GM12878 (cell line): ENCODE measurements around the gene LARP4. TPM values are rescaled to one million over a fixed set of nuclear protein-coding genes. Genes with fewer than 3 reads are reported as not detected.
A peak's percentile ranks its signal among the peaks of the same experiment; 100 is the strongest.

ENCODE experiments used
- ATAC-seq: fragments of 200-7000 bp; cut with Tn5 transposase; 3 replicates; pipeline ENCODE4 v1.9.1; 2020; ENCODE audit warnings: mild to moderate bottlenecking, moderate library complexity
- Bru-seq: library from RNA; stranded (reverse); fragments of 400-500 nt; gene quantifications from one replicate; lab custom pipeline; 2021; lab: Mats Ljungman, UMichigan
- BruChase-seq, 2 experiments: library from RNA; stranded (reverse); fragments of 400-500 nt; gene quantifications; one replicate each; lab custom pipeline; 2021; lab: Mats Ljungman, UMichigan
- BruUV-seq: library from RNA; stranded (reverse); fragments of 400-500 nt; replicated peaks from 2 replicates; lab custom pipeline; 2021; lab: Mats Ljungman, UMichigan
- CTCF ChIA-PET: fragments of 300-600 bp; sonication (Branson Sonifier 250); formaldehyde crosslinking; extraction: SDS; loops from one replicate; lab custom pipeline; 2021; ENCODE audit warnings: inconsistent platforms; lab: Yijun Ruan, JAX
- POLR2A ChIA-PET: fragments of 350-600 bp; formaldehyde crosslinking; extraction: SDS; loops from one replicate; lab custom pipeline; 2021; ENCODE audit warnings: inconsistent platforms; lab: Charles Lee
- RAD21 ChIA-PET: fragments of 300-600 bp; sonication (Branson Sonifier 250); formaldehyde crosslinking; loops from one replicate; lab custom pipeline; 2023; ENCODE audit warnings: antibody characterized with exemption; ENCODE audit not compliant: unreplicated experiment; lab: Charles Lee
- SMC1A ChIA-PET: fragments of 300-600 bp; sonication (Branson Sonifier 250); formaldehyde crosslinking; loops from one replicate; lab custom pipeline; 2023; ENCODE audit not compliant: unreplicated experiment, uncharacterized antibody; lab: Charles Lee
- DNase-seq: peaks from one replicate; pipeline ENCODE4 v3.0.0-alpha.2; 2011; ENCODE audit warnings: low read depth, low spot score
- FAIRE-seq: peaks from 3 replicates; lab custom pipeline; 2011; peaks lifted over from hg19 to GRCh38; lab: Jason Lieb, UNC
- H2AFZ ChIP-seq: 2 replicates; pipeline ENCODE4 v1.6.0; 2011; ENCODE audit warnings: low read depth, low read length, control low read depth; ENCODE audit not compliant: control insufficient read depth
- H3K27ac ChIP-seq: 2 replicates; pipeline ENCODE4 v1.5.1; 2011; ENCODE audit warnings: control low read depth; ENCODE audit not compliant: control insufficient read depth, insufficient read depth
- H3K27me3 ChIP-seq, 2 experiments: replicated peaks in 1 of 2; 2 replicates each; pipeline versions ENCODE4 v1.6.0 to v1.6.1; 2011; ENCODE audit warnings: low read length in 1 of 2; ENCODE audit not compliant: control insufficient read depth in 2 of 2, insufficient read depth in 2 of 2
- H3K36me3 ChIP-seq, 2 experiments: 2 replicates each; pipeline ENCODE4 v1.5.1; 2011; ENCODE audit warnings: low read length in 1 of 2; ENCODE audit not compliant: control insufficient read depth in 2 of 2, insufficient read depth in 2 of 2
- H3K4me1 ChIP-seq: 2 replicates; pipeline ENCODE4 v1.6.1; 2011; ENCODE audit warnings: mild to moderate bottlenecking, low read length, moderate library complexity, mixed read lengths; ENCODE audit not compliant: control insufficient read depth, insufficient read depth
- H3K4me2 ChIP-seq: 2 replicates; pipeline ENCODE4 v1.6.0; 2011; ENCODE audit warnings: control low read depth; ENCODE audit not compliant: control insufficient read depth, insufficient read depth
- H3K4me3 ChIP-seq: fragments of 200-600 bp; sonication (generic); 2 replicates; pipeline ENCODE4 v1.5.1; 2016
- H3K79me2 ChIP-seq: 2 replicates; pipeline ENCODE4 v1.6.0; 2011; ENCODE audit warnings: low read length; ENCODE audit not compliant: control insufficient read depth, insufficient read depth
- H3K9ac ChIP-seq: 2 replicates; pipeline ENCODE4 v1.8.0; 2011; ENCODE audit warnings: low read length, control low read depth, mixed read lengths; ENCODE audit not compliant: control insufficient read depth, insufficient read depth
- H3K9me3 ChIP-seq: replicated peaks from 3 replicates; pipeline ENCODE4 v1.5.1; 2011; ENCODE audit warnings: mild to moderate bottlenecking, low read length; ENCODE audit not compliant: control insufficient read depth, insufficient read depth
- H4K20me1 ChIP-seq: 2 replicates; pipeline ENCODE4 v1.6.0; 2011; ENCODE audit not compliant: control insufficient read depth, insufficient read depth
- ATF7 ChIP-seq: fragments of 450-650 bp; IDR thresholded peaks from 2 replicates; pipeline ENCODE4 v1.6.1; 2016; ENCODE audit warnings: low read depth, mild to moderate bottlenecking
- CBX5 ChIP-seq: sonication (generic); IDR thresholded peaks from 2 replicates; pipeline ENCODE4 v1.6.1; 2016; ENCODE audit warnings: low read depth, moderate library complexity, mild to moderate bottlenecking, inconsistent platforms
- DPF2 ChIP-seq: fragments of 450-650 bp; IDR thresholded peaks from 2 replicates; pipeline ENCODE4 v1.6.1; 2017; ENCODE audit warnings: mild to moderate bottlenecking
- JUNB ChIP-seq: IDR thresholded peaks from 2 replicates; pipeline ENCODE4 v1.6.1; 2016; ENCODE audit warnings: antibody characterized with exemption, mild to moderate bottlenecking
- KLF5 ChIP-seq: fragments of 450-650 bp; IDR thresholded peaks from 2 replicates; pipeline ENCODE4 v1.6.1; 2014; ENCODE audit warnings: mild to moderate bottlenecking; ENCODE audit not compliant: partially characterized antibody
- MAX ChIP-seq: IDR thresholded peaks from 2 replicates; pipeline ENCODE4 v1.6.1; 2012; ENCODE audit warnings: low read depth, low read length, improper control_type of control experiment
- NKRF ChIP-seq: fragments of 450-650 bp; conservative IDR thresholded peaks from 2 replicates; pipeline ENCODE4 v1.6.1; 2017; ENCODE audit warnings: mild to moderate bottlenecking, moderate library complexity
- NR2C1 ChIP-seq: fragments of 450-650 bp; IDR thresholded peaks from 2 replicates; pipeline ENCODE4 v1.6.1; 2017; ENCODE audit warnings: antibody characterized with exemption, mild to moderate bottlenecking, moderate library complexity
- ZBTB40 ChIP-seq: fragments of 450-650 bp; IDR thresholded peaks from 2 replicates; pipeline ENCODE4 v1.6.1; 2016; ENCODE audit warnings: mild to moderate bottlenecking, moderate library complexity, borderline replicate concordance
- ZNF207 ChIP-seq: fragments of 450-650 bp; IDR thresholded peaks from 2 replicates; pipeline ENCODE4 v1.6.1; 2014; ENCODE audit warnings: antibody characterized with exemption, mild to moderate bottlenecking, borderline replicate concordance
- ZNF384 ChIP-seq: IDR thresholded peaks from 2 replicates; pipeline ENCODE4 v1.6.1; 2012; ENCODE audit warnings: low read depth, mild to moderate bottlenecking, low read length, improper control_type of control experiment, borderline replicate concordance
- WGBS: methylation state at CpG from one replicate; pipeline ENCODE4 v1.1.6; 2016; ENCODE audit warnings: low lambda C conversion rate; ENCODE audit not compliant: insufficient replicate concordance, insufficient coverage; ENCODE audit errors: missing lambda C conversion rate; 5-methylcytosine and 5-hydroxymethylcytosine counted together
- in situ Hi-C: fragments of 300-500 bp; cut with MboI; formaldehyde crosslinking; loops from 9 replicates; pipeline ENCODE4 v1.14.3; 2018; ENCODE audit warnings: mixed read lengths
- intact Hi-C: fragments of 100-400 bp; cut with micrococcal nuclease; formaldehyde crosslinking; loops from one replicate; pipeline ENCODE4 v1.14.2; 2022; ENCODE audit not compliant: unreplicated experiment
- long read RNA-seq, 2 experiments: library from polyadenylated mRNA; unstranded; transcript quantifications; one replicate each; pipeline ENCODE4 v2.0.0, GENCODE V29; 2019 to 2020
- polyA minus RNA-seq, 3 experiments: library from RNA; depleted of rRNA, polyadenylated mRNA; stranded (reverse); fragments of >200 nt; gene quantifications; 2 replicates each; pipeline ENCODE4 v1.2.3, GENCODE V29; 2011
- polyA plus RNA-seq, 11 experiments: library from polyadenylated mRNA; depleted of rRNA in 4 of 11; unstranded in 6 of 11; stranded (reverse) in 5 of 11; fragments of >200 nt; fragmentation: Nextera tagmentation in 4 of 11; fragmentation: Illumina TruSeq in 1 of 11; extraction: Ambion mirVana in 4 of 11; extraction: Trizol in 1 of 11; gene quantifications; 1 replicate in 1 of 11; 2 replicates in 10 of 11; pipeline versions ENCODE4 v1.2.1 to v1.2.3, GENCODE V29; 2011 to 2016; ENCODE audit warnings: inconsistent platforms in 2 of 11, missing spikeins in 2 of 11, low read depth in 1 of 11
- total RNA-seq, 4 experiments: library from RNA; depleted of rRNA in 3 of 4; stranded (reverse); fragments of >200 nt in 3 of 4; fragmentation: Illumina TruSeq in 1 of 4; extraction: Trizol in 1 of 4; gene quantifications; 2 replicates each; pipeline versions ENCODE4 v1.2.1 to v1.2.3, GENCODE V29; 2013 to 2021

LARP4 gene
- 53.9 and 56.5 TPM in 2 replicates for total RNA-seq (2013; cell fraction: nucleolus; rRNA removed)
- 28.3 and 29.9 TPM in 2 replicates for total RNA-seq (2014; rRNA removed)
- total RNA-seq (2014; rRNA removed; fragmentation: Illumina TruSeq; extraction: Trizol): 40.4 and 41.2 TPM in 2 replicates
- total RNA-seq (2021): 55.8 and 56.2 TPM in 2 replicates
- polyA plus RNA-seq (2011; ENCODE audit: low read depth): 7.1 TPM
- polyA plus RNA-seq (2011; rRNA removed): 29.9 and 38.5 TPM in 2 replicates
- polyA plus RNA-seq (2011; cell fraction: cytosol; rRNA removed): 13.9 and 14.5 TPM in 2 replicates
- polyA plus RNA-seq (2011; cell fraction: nucleus; rRNA removed): 18.4 and 22.3 TPM in 2 replicates
- 9.2 and 10.7 TPM in 2 replicates for polyA plus RNA-seq (2012)
- 51.2 and 52.0 TPM in 2 replicates for polyA plus RNA-seq (2014; fragmentation: Illumina TruSeq; extraction: Trizol)
- polyA plus RNA-seq (2014; fragmentation: Nextera tagmentation; extraction: Ambion mirVana): 10 to 100 TPM; 24.1 to 26.6 TPM
- polyA plus RNA-seq (2014; rRNA removed): 25.0 and 26.5 TPM in 2 replicates
- 10 to 100 TPM; 65.4 to 72.6 TPM for polyA plus RNA-seq (2016; fragmentation: Nextera tagmentation; extraction: Ambion mirVana)
- polyA minus RNA-seq (2011; rRNA and poly(A)+ RNA removed): 25.9 and 43.2 TPM in 2 replicates
- 23.6 and 28.5 TPM in 2 replicates for polyA minus RNA-seq (2011; cell fraction: cytosol; rRNA and poly(A)+ RNA removed)
- 10.8 and 16.3 TPM in 2 replicates for polyA minus RNA-seq (2011; cell fraction: nucleus; rRNA and poly(A)+ RNA removed)
- percentile 81 among the genes with signal in this experiment for Bru-seq, nascent RNA
- percentile 91 among the genes with signal in this experiment for BruChase-seq, experiment 1, labeled RNA remaining after a 6-hour chase
- BruChase-seq, experiment 2, labeled RNA remaining after a 2-hour chase: percentile 91 among the genes with signal in this experiment
- long read RNA-seq, experiment 1, full-length matches to known transcripts: 8 of 28 reads
- long read RNA-seq, experiment 1, partial matches to known transcripts: 6 of 28 reads
- long read RNA-seq, experiment 1, other reads (novel, unspliced or antisense): 14 of 28 reads
- long read RNA-seq, experiment 2, full-length matches to known transcripts: 57 of 150 reads
- long read RNA-seq, experiment 2, partial matches to known transcripts: 37 of 150 reads
- long read RNA-seq, experiment 2, other reads (novel, unspliced or antisense): 56 of 150 reads

GRCh38 chr12:50400638-50401499 is at the start of gene LARP4:
Gene LARP4, plus strand, starts transcription at chr12:50400885. Its CDS starts 126 bp downstream, at chr12:50401011.
- intact Hi-C loops (loop anchor here (10.0 kb wide), 1 partner anchor 326 kb away; no protein-coding TSS in a partner anchor), in situ Hi-C loops (no loop called here)
- ChIA-PET SMC1A (interaction anchor here (0.6 to 2.1 kb wide), 4 partner anchors 39 to 302 kb away, joined by 3 to 6 read pairs (median 3); no protein-coding TSS in a partner anchor), RAD21 (interaction anchor here (0.7 to 2.4 kb wide), 3 partner anchors 180 to 235 kb away, joined by 3 to 11 read pairs (median 3); no protein-coding TSS in a partner anchor), POLR2A (interaction anchor here (0.5 to 1.0 kb wide), 4 partner anchors 117 to 377 kb away, joined by 3 read pairs; no protein-coding TSS in a partner anchor), CTCF (interaction anchor here (1.0 to 1.6 kb wide), 2 partner anchors 11 to 188 kb away, joined by 3 to 4 read pairs; no protein-coding TSS in a partner anchor)
- H3K27me3 ChIP-seq: no peaks in the 10 kb centered on the region
- no TSS peak for BruUV-seq
- H2AFZ ChIP-seq: peak within 1 kb of the TSS; percentile 93
- no peaks in the 10 kb centered on the region for H3K36me3 ChIP-seq
- H3K9me3 ChIP-seq: no peaks in the 10 kb centered on the region
- ATAC-seq (peak; percentile 96), FAIRE-seq (peak; percentile 84), DNase-seq (peak; percentile 85)
- H3K79me2 ChIP-seq: peaks cover 52% of the 10 kb centered on the region
- peak within 1 kb of the TSS; percentile 82 for H3K27ac ChIP-seq
- under 1% methylated on average over 54 of the region's 54 CpGs for WGBS
- peak within 1 kb of the TSS; percentile 76 for H3K4me3 ChIP-seq
- H4K20me1 ChIP-seq: peaks cover 4% of the 10 kb centered on the region; the same call in 1 of the 2 replicates
- H3K4me1 ChIP-seq: no peaks in the 10 kb centered on the region
- peak within 1 kb of the TSS; percentile 68 for H3K4me2 ChIP-seq
- H3K9ac ChIP-seq: peak within 1 kb of the TSS; percentile 88
- no peak for TF ChIP-seq KLF5
- peak; percentile 99 for TF ChIP-seq NR2C1
- TF ChIP-seq NKRF: peak; percentile 96
- no peak; the same call in 1 of the 2 replicates for TF ChIP-seq ZNF384
- peak; percentile 97 for TF ChIP-seq ZBTB40
- TF ChIP-seq DPF2: no peak
- TF ChIP-seq JUNB: no peak
- no peak for TF ChIP-seq ATF7
- no peak for TF ChIP-seq CBX5
- TF ChIP-seq ZNF207: peak; percentile 77; the same call in 1 of the 2 replicates
- peak; percentile 75 for TF ChIP-seq MAX
